ENCODE results near the gene GAGE12J.

DNA sequence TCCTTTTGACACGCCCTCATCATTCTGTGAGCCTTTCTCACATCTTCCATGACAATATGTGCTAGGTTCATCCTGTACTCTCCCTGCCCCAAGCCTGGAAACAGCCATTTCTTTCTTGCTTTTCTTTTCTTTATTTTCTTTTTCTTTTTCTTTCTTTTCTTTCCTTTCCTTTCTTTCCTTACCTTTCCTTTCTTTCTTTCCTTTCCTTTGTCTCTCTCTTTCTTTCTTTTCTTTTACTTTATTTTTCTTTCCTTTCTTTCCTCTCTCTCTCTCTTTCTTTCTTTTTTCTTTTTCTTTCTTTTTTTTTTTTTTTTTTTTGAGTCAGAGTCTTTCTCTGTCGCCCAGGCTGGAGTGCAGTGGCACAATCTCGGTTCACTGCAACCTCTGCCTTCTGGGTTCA lies 37.6 kb upstream of the GAGE12J start:
- TF ChIP-seq POLR2A (IDR thresholded peaks at IDR 0.05; ENCODE audit: low read length) (no peak), GATA1 (IDR thresholded peaks at IDR 0.05; ENCODE audit: low read depth, low read length) (no peak)

All from erythroblast (primary cell).